Keratinocyte (primary cell): ENCODE results near the gene GRIK4.

Source experiments
- EZH2 ChIP-seq: IDR thresholded peaks from one replicate; pipeline ENCODE4 v1.6.1; 2012; ENCODE audit warnings: inconsistent platforms, mild to moderate bottlenecking, low read length, moderate library complexity
- TF ChIP-seq, protein P1 (sequence below), 3 experiments: IDR thresholded peaks in 1 of 3; conservative IDR thresholded peaks in 1 of 3; optimal IDR thresholded peaks in 1 of 3; 2 replicates in 2 of 3; 3 replicates in 1 of 3; pipeline versions ENCODE3 to v1.5.1; 2011; ENCODE audit warnings: low read length in 3 of 3, mild to moderate bottlenecking in 3 of 3, moderate library complexity in 2 of 3, control low read depth in 1 of 3, inconsistent platforms in 1 of 3; ENCODE audit not compliant: insufficient read depth in 2 of 3; ENCODE audit errors: extremely low read depth in 1 of 3

DNA sequence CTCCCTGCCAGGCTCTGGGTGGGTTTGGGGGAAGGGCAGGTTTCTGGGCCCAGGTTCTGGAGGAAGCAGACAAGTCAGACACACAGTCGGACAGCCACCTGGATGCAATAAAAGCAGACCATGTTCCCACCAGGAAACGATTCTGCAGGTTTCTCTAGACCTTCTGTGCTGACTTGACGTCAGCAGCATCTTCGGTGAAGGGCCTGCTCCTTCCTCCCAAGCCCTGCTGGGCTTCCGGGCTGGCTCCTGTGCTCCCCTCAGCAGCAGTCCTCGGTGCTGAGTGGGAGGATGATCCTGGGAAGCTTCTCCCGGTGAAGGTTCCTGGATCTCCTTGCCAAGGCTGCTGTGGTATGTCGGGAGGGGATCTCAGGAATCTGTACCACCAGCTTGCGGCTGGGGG is 240.0 kb downstream of the GRIK4 start:
- TF ChIP-seq, protein P1, sequence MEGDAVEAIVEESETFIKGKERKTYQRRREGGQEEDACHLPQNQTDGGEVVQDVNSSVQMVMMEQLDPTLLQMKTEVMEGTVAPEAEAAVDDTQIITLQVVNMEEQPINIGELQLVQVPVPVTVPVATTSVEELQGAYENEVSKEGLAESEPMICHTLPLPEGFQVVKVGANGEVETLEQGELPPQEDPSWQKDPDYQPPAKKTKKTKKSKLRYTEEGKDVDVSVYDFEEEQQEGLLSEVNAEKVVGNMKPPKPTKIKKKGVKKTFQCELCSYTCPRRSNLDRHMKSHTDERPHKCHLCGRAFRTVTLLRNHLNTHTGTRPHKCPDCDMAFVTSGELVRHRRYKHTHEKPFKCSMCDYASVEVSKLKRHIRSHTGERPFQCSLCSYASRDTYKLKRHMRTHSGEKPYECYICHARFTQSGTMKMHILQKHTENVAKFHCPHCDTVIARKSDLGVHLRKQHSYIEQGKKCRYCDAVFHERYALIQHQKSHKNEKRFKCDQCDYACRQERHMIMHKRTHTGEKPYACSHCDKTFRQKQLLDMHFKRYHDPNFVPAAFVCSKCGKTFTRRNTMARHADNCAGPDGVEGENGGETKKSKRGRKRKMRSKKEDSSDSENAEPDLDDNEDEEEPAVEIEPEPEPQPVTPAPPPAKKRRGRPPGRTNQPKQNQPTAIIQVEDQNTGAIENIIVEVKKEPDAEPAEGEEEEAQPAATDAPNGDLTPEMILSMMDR (optimal IDR thresholded peaks at IDR 0.05 in 1 of 3, IDR thresholded peaks at IDR 0.05 in 1 of 3, conservative IDR thresholded peaks at IDR 0.05 in 1 of 3; ENCODE audit: extremely low read depth in 1 of 3, insufficient read depth in 2 of 3, low read length in 3 of 3), result no peak
- TF ChIP-seq EZH2, result no peak
